OCI-LY3 (cell line): Measurements from ENCODE around the gene GRM8.

Experiments
- H2AFZ ChIP-seq: fragments of 200-600, 300-600 bp; shearing (Covaris generic); 2 replicates; pipeline ENCODE4 v1.6.0; 2014; ENCODE audit warnings: antibody characterized with exemption, low read depth, low read length
- H3K27ac ChIP-seq: fragments of 200-600, 300-600 bp; sonication (generic); 2 replicates; pipeline ENCODE4 v1.5.1; 2014; ENCODE audit warnings: mild to moderate bottlenecking, low read length, moderate library complexity, mixed read lengths
- H3K27me3 ChIP-seq: fragments of 200-600, 300-600 bp; sonication (generic); 2 replicates; pipeline ENCODE4 v1.6.1; 2014; ENCODE audit warnings: low read depth, low read length, mixed read lengths
- H3K36me3 ChIP-seq: fragments of 200-600, 300-600 bp; sonication (generic); replicated peaks from 2 replicates; pipeline ENCODE3; 2014; ENCODE audit warnings: low read depth, low read length, mixed read lengths
- H3K4me1 ChIP-seq: fragments of 300-600, 200-600 bp; sonication (generic); 2 replicates; pipeline ENCODE4 v1.6.1; 2014; ENCODE audit warnings: low read length, mixed read lengths
- H3K4me2 ChIP-seq: fragments of 200-600, 300-600 bp; sonication (generic); 2 replicates; pipeline ENCODE4 v1.6.1; 2014; ENCODE audit warnings: low read length, mixed read lengths
- H3K4me3 ChIP-seq: fragments of 300-600, 200-600 bp; sonication (generic); 2 replicates; pipeline ENCODE4 v1.5.1; 2014; ENCODE audit warnings: antibody characterized with exemption, mild to moderate bottlenecking, low read length, moderate library complexity
- H3K79me2 ChIP-seq: fragments of 300-600, 200-600 bp; shearing (Covaris generic); 2 replicates; pipeline ENCODE4 v1.6.1; 2014; ENCODE audit warnings: mild to moderate bottlenecking, low read length, mixed read lengths
- H3K9ac ChIP-seq: fragments of 300-600, 200-600 bp; shearing (Covaris generic); 2 replicates; pipeline ENCODE4 v1.6.0; 2014; ENCODE audit warnings: mild to moderate bottlenecking, low read length, moderate library complexity
- H3K9me3 ChIP-seq: fragments of 200-600, 300-600 bp; shearing (Covaris generic); 2 replicates; pipeline ENCODE4 v1.6.1; 2014; ENCODE audit warnings: low read length, mixed read lengths; ENCODE audit not compliant: insufficient read depth
- H4K20me1 ChIP-seq: fragments of 200-600, 300-600 bp; sonication (generic); 2 replicates; pipeline ENCODE4 v1.6.1; 2016; ENCODE audit warnings: low read length, mixed read lengths; ENCODE audit not compliant: insufficient read depth
- CTCF ChIP-seq: fragments of 200-600, 300-600 bp; sonication (generic); IDR thresholded peaks from 2 replicates; pipeline ENCODE4 v1.5.1; 2014; ENCODE audit warnings: antibody characterized with exemption, low read length, low read depth
- EZH2phosphoT487 ChIP-seq: fragments of 200-600 bp; shearing (Covaris generic); IDR thresholded peaks from 2 replicates; pipeline ENCODE4 v1.6.1; 2018; ENCODE audit warnings: antibody characterized with exemption, mixed run types, low read depth

Gene GRM8

GRCh38 chr7:126806614-126807013 lies 446.1 kb downstream of the GRM8 start:
- Histone ChIP-seq H3K4me1 (no peaks in the 10 kb centered on the region), H3K9ac (no peak overlapping the region), H3K4me2 (no peak overlapping the region), H2AFZ (no peak overlapping the region), H3K36me3 (no peaks in the 10 kb centered on the region), H3K27me3 (peaks cover 5% of the 10 kb centered on the region; the same call in 1 of the 2 replicates), H3K9me3 (no peaks in the 10 kb centered on the region), H4K20me1 (no peaks in the 10 kb centered on the region), H3K27ac (no peak overlapping the region), H3K4me3 (no peak overlapping the region), H3K79me2 (no peaks in the 10 kb centered on the region)
- TF ChIP-seq EZH2phosphoT487 (no peak), CTCF (no peak)

GRCh38 chr7:126805351-126805750 lies 447.4 kb downstream of the GRM8 start:
- TF ChIP-seq CTCF (no peak), EZH2phosphoT487 (no peak)
- no peak overlapping the region for H3K4me2 ChIP-seq

GRCh38 chr7:126804604-126805003 lies 448.1 kb downstream of the GRM8 start:
- Histone ChIP-seq H3K27ac (no peak overlapping the region), H3K9me3 (no peaks in the 10 kb centered on the region), H2AFZ (no peak overlapping the region), H3K27me3 (peaks cover 5% of the 10 kb centered on the region; the same call in 1 of the 2 replicates), H3K4me1 (no peaks in the 10 kb centered on the region), H3K9ac (no peak overlapping the region), H3K79me2 (no peaks in the 10 kb centered on the region), H3K4me3 (no peak overlapping the region), H4K20me1 (no peaks in the 10 kb centered on the region), H3K36me3 (no peaks in the 10 kb centered on the region), H3K4me2 (no peak overlapping the region)
- TF ChIP-seq CTCF (no peak), EZH2phosphoT487 (no peak)

More at GRCh38 chr7:126805351-126805750, 447.4 kb downstream of the GRM8 start:
- Histone ChIP-seq H3K9ac (no peak overlapping the region), H3K9me3 (no peaks in the 10 kb centered on the region), H2AFZ (no peak overlapping the region), H3K79me2 (no peaks in the 10 kb centered on the region), H3K4me1 (no peaks in the 10 kb centered on the region), H3K36me3 (no peaks in the 10 kb centered on the region), H3K4me3 (no peak overlapping the region), H3K27me3 (peaks cover 5% of the 10 kb centered on the region; the same call in 1 of the 2 replicates), H3K27ac (no peak overlapping the region), H4K20me1 (no peaks in the 10 kb centered on the region)

GRCh38 chr7:126803990-126804389 lies 448.8 kb downstream of the GRM8 start:
- Histone ChIP-seq H3K27me3 (peaks cover 5% of the 10 kb centered on the region; the same call in 1 of the 2 replicates), H3K4me1 (no peaks in the 10 kb centered on the region), H4K20me1 (no peaks in the 10 kb centered on the region), H3K36me3 (no peaks in the 10 kb centered on the region), H3K4me2 (no peak overlapping the region), H3K4me3 (no peak overlapping the region), H3K9ac (no peak overlapping the region), H3K9me3 (no peaks in the 10 kb centered on the region), H2AFZ (no peak overlapping the region), H3K27ac (no peak overlapping the region), H3K79me2 (no peaks in the 10 kb centered on the region)
- TF ChIP-seq CTCF (no peak), EZH2phosphoT487 (no peak)
